GM18526 (cell line): ENCODE data around the gene MS4A15.

Experiments
- POLR2A ChIP-seq: IDR thresholded peaks from 3 replicates; pipeline ENCODE4 v1.6.1; 2011; ENCODE audit not compliant: insufficient read length; ENCODE audit errors: extremely low read depth

The MS4A15 gene

DNA sequence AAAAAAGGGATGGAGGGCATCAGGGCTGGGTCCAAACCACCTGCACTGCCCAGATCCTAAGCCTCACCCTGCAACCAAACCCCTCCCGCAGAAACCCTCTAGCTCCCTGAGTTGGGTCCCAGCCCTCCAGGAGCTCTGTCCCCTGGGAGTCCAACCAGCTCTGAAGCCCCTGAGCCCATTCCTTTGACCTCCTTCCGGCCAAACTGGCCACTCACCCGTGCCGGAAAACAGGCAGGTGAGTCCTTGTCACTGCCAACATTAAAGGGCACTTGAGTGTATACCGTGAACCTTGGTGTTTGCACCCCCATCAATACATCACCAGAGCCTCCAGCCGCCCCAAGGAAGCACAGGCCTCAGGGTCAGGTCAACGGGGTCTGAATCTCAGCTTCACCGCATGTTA is 11.5 kb downstream of the MS4A15 start:
- TF ChIP-seq POLR2A, result no peak

DNA sequence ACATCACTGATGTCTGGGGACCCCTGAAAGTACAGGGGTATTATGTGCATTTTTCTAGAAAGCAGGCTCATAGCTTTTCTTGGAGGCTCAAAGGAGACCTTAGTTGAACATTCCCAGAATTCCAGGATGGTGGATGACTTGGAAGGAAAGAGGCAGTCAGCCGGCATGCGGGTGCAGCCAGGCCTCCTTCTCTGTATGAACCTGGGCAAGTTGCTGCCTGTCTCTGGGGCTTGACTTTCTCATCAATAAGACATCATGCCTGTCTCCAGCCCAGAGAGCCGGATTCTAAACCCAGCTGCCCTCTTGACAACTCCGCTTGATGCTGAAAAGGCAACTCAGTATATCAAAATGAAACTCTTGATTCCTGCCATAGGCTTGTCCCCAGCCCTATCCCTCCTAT is 12.6 kb downstream of the MS4A15 start:
- no peak for TF ChIP-seq POLR2A

GRCh38 chr11:60769811-60770210 is 13.1 kb downstream of the MS4A15 start:
- no peak for TF ChIP-seq POLR2A

- TF ChIP-seq POLR2A, result no peak
Observed at GRCh38 chr11:60771146-60771545, 14.5 kb downstream of the MS4A15 start.

DNA sequence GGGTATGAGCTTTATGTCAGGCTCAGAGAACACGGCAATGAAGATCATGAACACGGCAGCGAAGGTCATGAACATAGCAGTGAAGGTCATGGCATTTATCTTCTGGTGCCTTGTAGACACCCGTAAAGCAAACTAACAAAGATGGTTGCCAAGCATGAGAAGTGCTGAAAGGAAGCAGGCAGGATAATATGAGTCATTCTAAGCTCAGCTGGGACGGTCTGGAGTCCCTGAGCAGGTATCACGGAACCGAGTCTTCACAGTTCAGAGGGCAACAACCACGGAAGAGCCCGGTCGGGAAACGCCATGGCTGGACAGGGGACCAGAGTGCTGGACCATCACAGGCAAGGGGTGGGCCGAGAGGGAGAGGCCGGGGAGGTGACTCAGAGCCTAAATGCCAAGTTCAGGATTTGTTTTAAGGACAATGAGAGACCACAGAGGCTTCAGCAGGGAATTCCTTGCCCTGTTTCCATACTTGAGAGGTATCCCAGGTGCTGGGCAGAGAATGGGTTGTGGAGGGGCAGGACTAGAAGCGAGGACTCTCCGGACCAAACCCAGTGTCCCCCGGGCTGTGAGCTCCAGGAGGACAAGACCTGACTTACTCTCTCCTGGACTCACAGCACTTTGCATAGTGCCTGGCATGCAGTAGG is 15.3 kb downstream of the MS4A15 start:
- no peak for TF ChIP-seq POLR2A

GRCh38 chr11:60772666-60773065 is 16.0 kb downstream of the MS4A15 start:
- TF ChIP-seq POLR2A, result no peak

- TF ChIP-seq POLR2A, result no peak
Observed at GRCh38 chr11:60774726-60775125, 18.1 kb downstream of the MS4A15 start.

DNA sequence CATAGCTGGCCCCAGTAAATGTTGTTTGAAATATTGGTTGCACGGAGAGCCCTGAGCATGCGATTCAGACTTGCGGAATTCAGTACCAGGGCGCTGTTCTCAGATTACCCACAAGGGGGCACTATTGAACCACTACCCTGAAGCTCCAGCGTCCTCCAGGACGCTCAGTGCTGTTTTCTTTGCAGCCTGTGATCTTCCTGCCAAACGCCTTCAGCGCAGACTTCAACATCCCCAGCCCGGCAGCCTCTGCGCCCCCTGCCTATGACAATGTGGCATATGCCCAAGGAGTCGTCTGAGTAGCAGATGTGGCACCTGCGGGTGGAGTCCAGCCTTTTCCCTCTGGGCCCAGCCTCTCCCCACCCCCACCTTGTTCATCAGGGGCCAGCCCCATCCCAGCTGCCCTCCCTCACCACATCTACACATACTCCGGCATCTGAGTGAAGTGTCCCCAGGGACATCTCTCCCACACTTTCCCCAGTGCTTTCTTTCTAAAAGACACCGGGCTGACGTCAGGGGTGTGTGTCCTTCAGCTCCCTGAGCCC is 18.8 kb downstream of the MS4A15 start:
- no peak for TF ChIP-seq POLR2A

GRCh38 chr11:60776167-60776566 is 19.5 kb downstream of the MS4A15 start:
- no peak for TF ChIP-seq POLR2A

DNA sequence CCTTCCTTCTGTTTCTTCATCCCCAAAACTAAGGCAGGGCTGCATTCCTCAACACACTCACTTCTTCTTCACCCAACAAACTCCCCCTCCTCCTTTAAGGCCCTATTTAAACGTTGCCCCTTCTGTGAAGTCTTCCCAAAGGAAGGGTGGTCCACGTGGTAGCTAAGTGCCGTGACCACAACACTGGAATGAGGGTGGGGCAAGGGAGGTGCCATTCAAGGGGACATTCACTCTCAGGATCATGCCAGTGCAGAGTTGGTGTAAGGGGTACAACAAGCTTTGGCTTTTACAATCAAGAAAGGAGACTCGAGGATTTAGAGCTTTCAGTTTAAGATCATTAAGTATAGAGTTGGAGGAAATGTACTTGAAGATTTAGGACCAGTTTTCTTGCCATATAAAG is 20.4 kb downstream of the MS4A15 start:
- TF ChIP-seq POLR2A, result no peak

DNA sequence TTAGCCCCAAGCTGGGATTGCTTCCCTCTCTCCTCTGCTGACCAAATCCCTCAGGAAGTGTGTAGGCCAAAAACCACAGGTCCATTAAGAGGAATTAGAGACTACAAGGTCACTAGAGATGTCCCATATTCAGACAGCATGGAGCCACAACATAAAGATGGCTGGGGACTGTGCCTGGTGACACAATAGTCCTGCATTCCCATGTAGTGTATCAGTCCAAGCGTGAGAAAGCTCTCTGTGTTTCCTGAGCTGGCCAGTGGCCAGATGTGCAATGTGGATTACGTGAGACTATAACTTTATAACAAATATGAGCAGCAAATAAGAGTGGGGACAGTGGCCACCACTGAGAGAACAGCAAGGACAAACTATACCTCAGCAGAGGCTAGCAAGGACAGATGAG is 20.9 kb downstream of the MS4A15 start:
- TF ChIP-seq POLR2A, result no peak

DNA sequence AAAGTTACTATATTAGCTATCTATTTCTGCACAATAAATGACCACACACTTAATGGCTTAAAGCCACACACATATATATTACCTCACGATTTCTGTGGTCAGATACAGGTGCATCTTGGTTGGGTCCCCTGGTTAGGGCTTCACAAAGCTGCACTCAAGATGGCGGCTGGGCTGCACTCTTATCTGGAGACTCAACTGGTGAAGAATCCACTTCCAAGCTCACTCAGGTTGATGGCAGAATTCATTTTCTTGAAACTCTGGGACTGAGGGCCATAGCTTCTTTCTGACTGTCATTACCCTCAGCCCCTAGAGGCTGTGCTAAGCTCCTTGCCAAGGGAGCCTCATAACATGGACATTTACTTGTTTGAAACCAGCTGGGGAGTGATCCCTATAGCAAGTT is 23.4 kb downstream of the MS4A15 start:
- no peak for TF ChIP-seq POLR2A

GRCh38 chr11:60780774-60781173 is 24.1 kb downstream of the MS4A15 start:
- TF ChIP-seq POLR2A, result no peak

DNA sequence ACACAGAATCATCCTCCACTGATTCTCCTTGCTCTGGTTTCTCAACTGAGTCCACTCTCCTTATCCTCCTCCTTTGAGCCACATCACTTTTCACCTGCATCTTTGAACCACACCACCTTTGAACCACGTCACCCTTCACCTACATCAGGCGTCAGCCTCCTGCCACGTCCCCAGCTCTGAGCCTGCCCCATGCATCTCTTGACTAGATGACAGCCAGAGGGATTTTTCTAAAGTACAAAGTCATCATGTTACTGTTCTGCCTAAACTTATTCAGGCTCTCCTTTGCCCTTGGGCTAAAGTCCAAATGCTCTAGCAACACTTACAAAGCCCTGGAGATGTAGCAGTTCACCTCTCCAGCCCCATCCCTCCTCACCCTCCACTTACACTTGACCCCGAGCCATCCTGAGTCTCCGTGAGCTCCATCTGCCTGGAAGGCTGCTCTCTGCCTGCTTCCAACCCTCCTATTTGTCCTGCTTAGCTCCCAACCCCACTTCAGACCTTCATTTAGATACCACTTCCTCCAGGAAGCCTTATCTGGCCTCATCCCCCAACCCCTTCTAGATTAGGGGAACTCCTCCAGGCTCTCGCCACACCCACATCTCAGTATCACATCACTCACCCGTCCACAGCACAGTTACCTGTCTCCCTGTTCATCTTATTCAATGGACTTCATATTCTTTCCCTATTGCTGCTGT is 24.8 kb downstream of the MS4A15 start:
- TF ChIP-seq POLR2A, result no peak

GRCh38 chr11:60781981-60782316 is 25.3 kb downstream of the MS4A15 start:
- no peak for TF ChIP-seq POLR2A

- TF ChIP-seq POLR2A, result no peak
Observed at GRCh38 chr11:60782393-60783140, 25.9 kb downstream of the MS4A15 start.
